Peyer's patch (tissue), 4 donors: ENCODE data around the gene MRE11.

Experiments used
- POLR2A ChIP-seq, 2 donors: fragments of 450-650 bp; IDR thresholded peaks; one replicate each; pipeline ENCODE4 v1.5.1; 2017; ENCODE audit warnings: antibody characterized with exemption in 2 of 2, mild to moderate bottlenecking in 2 of 2, moderate library complexity in 2 of 2
- TF ChIP-seq, protein P1 (sequence below), 6 experiments: fragments of 450-650 bp in 4 of 6; fragments of 200-600 bp in 2 of 6; sonication (generic) in 1 of 6; IDR thresholded peaks; one replicate each; pipeline ENCODE4 v1.5.1; 2017 to 2019; ENCODE audit warnings: antibody characterized with exemption in 6 of 6, mild to moderate bottlenecking in 3 of 6, moderate library complexity in 1 of 6

DNA sequence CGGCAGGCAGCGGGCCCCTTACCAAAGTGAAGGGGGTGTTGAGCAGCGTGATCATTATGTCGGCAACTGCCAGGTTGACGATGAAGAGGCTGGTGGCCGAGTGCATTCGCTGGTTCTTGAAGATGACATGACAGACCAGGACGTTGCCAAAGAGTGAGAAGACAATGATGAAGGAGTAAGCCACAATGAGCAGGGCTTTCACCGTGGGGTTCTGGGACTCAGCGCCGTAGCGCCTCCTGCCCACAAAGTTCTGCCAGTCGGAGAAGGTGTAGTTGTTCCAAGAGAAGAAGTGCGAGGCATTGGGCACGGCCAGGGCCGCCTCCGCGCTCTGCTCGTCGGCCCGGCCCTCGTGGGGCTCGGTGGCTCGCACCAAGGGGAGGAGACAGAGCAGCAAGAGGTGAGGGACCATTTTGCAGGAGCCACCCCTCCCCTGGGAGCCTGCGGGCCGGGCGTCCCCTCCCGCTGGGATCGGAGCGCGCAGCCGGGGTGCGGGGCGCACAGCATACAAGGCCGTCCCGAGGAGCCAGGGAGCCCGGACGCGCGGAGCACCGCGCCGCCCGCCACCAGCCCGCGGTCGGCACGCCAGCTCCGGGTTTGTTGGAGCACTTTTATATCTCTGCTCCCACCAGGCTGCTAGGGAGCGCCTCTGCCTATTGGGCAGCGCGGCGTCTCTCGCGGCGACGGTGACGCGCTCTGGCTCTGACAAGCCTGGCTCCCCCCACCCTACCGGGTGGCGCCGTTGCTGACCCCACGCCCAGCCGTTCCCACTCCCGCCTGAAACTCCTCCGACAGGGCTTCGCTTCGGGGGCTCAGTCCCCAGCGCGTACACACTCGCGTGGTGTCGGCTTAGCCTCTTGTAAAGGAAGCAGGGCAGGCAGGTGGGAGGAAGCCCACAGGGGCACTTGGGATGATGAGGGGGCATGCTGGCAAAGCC, 92.5 kb downstream of the MRE11 start, which contains the start of gene GPR83:
- TF ChIP-seq, protein P1, sequence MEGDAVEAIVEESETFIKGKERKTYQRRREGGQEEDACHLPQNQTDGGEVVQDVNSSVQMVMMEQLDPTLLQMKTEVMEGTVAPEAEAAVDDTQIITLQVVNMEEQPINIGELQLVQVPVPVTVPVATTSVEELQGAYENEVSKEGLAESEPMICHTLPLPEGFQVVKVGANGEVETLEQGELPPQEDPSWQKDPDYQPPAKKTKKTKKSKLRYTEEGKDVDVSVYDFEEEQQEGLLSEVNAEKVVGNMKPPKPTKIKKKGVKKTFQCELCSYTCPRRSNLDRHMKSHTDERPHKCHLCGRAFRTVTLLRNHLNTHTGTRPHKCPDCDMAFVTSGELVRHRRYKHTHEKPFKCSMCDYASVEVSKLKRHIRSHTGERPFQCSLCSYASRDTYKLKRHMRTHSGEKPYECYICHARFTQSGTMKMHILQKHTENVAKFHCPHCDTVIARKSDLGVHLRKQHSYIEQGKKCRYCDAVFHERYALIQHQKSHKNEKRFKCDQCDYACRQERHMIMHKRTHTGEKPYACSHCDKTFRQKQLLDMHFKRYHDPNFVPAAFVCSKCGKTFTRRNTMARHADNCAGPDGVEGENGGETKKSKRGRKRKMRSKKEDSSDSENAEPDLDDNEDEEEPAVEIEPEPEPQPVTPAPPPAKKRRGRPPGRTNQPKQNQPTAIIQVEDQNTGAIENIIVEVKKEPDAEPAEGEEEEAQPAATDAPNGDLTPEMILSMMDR (IDR thresholded peaks at IDR 0.05), result no peak
- no peak for TF ChIP-seq POLR2A (IDR thresholded peaks at IDR 0.05)
